DOHH2 (cell line): ENCODE data around the gene SCAF11.

Source experiments
- H3F3A ChIP-seq: fragments of 200-600 bp; sonication (generic), shearing (Covaris generic); 2 replicates; pipeline ENCODE4 v1.6.0; 2016; ENCODE audit warnings: antibody characterized with exemption, mild to moderate bottlenecking; ENCODE audit not compliant: control insufficient read depth, insufficient read depth
- H3K27ac ChIP-seq: fragments of 200-600 bp; sonication (generic); 2 replicates; pipeline ENCODE4 v1.5.1; 2014; ENCODE audit warnings: low read depth, mild to moderate bottlenecking, low read length, moderate library complexity
- H3K27me3 ChIP-seq: fragments of 200-600 bp; sonication (generic); 2 replicates; pipeline ENCODE4 v1.6.1; 2014; ENCODE audit warnings: mild to moderate bottlenecking, low read length, mixed read lengths; ENCODE audit not compliant: control insufficient read depth
- H3K36me3 ChIP-seq: fragments of 200-600 bp; sonication (generic); 2 replicates; pipeline ENCODE4 v1.6.1; 2014; ENCODE audit warnings: mild to moderate bottlenecking, low read length, moderate library complexity, mixed read lengths; ENCODE audit not compliant: control insufficient read depth
- H3K4me1 ChIP-seq: fragments of 200-600 bp; sonication (generic); 2 replicates; pipeline ENCODE4 v1.6.1; 2014; ENCODE audit warnings: mild to moderate bottlenecking, low read length, mixed read lengths; ENCODE audit not compliant: control insufficient read depth
- H3K4me2 ChIP-seq: fragments of 200-600 bp; sonication (generic); 2 replicates; pipeline ENCODE4 v1.6.0; 2014; ENCODE audit warnings: mild to moderate bottlenecking, low read length, moderate library complexity
- H3K4me3 ChIP-seq: fragments of 200-600 bp; sonication (generic); 2 replicates; pipeline ENCODE4 v1.5.1; 2014; ENCODE audit warnings: mild to moderate bottlenecking, low read length, mixed read lengths
- H3K79me2 ChIP-seq: fragments of 200-600 bp; sonication (generic); 2 replicates; pipeline ENCODE4 v1.6.1; 2014; ENCODE audit warnings: mild to moderate bottlenecking, low read length, mixed read lengths; ENCODE audit not compliant: control insufficient read depth
- H3K9me2 ChIP-seq: fragments of 200-600 bp; sonication (generic); replicated peaks from 2 replicates; pipeline ENCODE4 v1.6.1; 2014; ENCODE audit warnings: mild to moderate bottlenecking, low read length, mixed read lengths; ENCODE audit not compliant: control insufficient read depth
- H3K9me3 ChIP-seq: fragments of 200-600 bp; sonication (generic); 2 replicates; pipeline ENCODE4 v1.6.1; 2014; ENCODE audit warnings: antibody characterized with exemption, low read length, mixed read lengths; ENCODE audit not compliant: control insufficient read depth, insufficient read depth
- H4K20me1 ChIP-seq: fragments of 200-600 bp; sonication (generic); 2 replicates; pipeline ENCODE4 v1.6.0; 2014; ENCODE audit warnings: low read depth, mild to moderate bottlenecking, antibody characterized with exemption, low read length, moderate library complexity; ENCODE audit not compliant: control insufficient read depth, insufficient read depth
- EZH2phosphoT487 ChIP-seq: fragments of 200-600 bp; sonication (generic); IDR thresholded peaks from 2 replicates; pipeline ENCODE4 v1.6.1; 2017; ENCODE audit warnings: borderline replicate concordance, mild to moderate bottlenecking, antibody characterized with exemption, low read length, moderate library complexity, mixed read lengths
- TF ChIP-seq, protein P1 (sequence below): fragments of 200-600 bp; sonication (generic); IDR thresholded peaks from one replicate; pipeline ENCODE4 v1.5.1; 2014; ENCODE audit warnings: antibody characterized with exemption, mild to moderate bottlenecking, low read depth, low read length; ENCODE audit not compliant: poor library complexity, severe bottlenecking

Gene SCAF11

DNA sequence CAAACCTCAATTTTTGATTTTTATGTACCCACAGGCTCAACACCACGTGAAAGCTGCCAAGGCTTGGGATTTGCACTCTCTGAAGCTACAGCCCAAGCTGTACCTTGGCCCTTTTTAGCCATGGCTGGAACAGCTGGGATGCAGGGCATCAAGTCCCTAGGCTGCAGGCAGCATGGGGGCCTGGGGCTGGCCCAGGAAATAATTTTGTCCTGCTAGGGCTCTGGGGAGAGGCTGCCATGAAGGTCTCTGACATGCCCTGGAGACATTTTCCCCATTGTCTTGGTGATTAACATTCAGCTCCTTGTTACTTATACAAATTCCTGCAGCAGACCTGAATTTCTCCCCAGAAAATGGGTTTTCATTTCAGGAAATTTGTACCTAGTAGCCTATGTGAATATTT is 103.7 kb downstream of the SCAF11 start:
- Histone ChIP-seq H3F3A (no peaks in the 10 kb centered on the region), H4K20me1 (no peaks in the 10 kb centered on the region), H3K4me1 (no peaks in the 10 kb centered on the region), H3K4me3 (no peak overlapping the region), H3K9me3 (0 out of 2 replicates have a peak, but pooled peaks cover 2% of the 10 kb centered on the region), H3K9me2 (no peaks in the 10 kb centered on the region), H3K79me2 (no peaks in the 10 kb centered on the region), H3K4me2 (no peak overlapping the region), H3K27ac (no peak overlapping the region), H3K36me3 (peaks cover 40% of the 10 kb centered on the region), H3K27me3 (no peaks in the 10 kb centered on the region)
- TF ChIP-seq EZH2phosphoT487, result no peak

DNA sequence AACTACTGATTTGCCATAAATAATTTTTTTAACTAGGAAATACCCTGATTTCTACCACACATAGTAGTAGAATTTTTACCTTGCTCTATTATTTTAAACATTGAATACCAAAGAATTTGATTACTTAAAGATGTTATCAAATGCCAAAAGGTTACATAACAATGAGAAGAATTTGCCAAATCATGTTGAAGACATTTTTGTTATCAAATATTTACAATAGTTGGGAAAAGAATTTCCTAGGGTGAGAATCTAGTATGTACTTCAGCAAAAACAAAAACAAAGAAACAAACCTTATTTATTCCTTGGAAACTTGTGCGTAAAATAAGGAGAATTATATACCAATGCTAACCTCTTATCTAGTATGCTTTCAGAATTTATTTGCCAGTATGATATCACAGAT is 107.2 kb downstream of the SCAF11 start:
- H3K36me3 ChIP-seq, result peaks cover 57% of the 10 kb centered on the region
- H3K9me3 ChIP-seq, result 0 out of 2 replicates have a peak, but pooled peaks cover 2% of the 10 kb centered on the region
- no peaks in the 10 kb centered on the region for H3K27me3 ChIP-seq
- H3F3A ChIP-seq, result no peaks in the 10 kb centered on the region
- no peaks in the 10 kb centered on the region for H3K4me1 ChIP-seq
- H3K4me3 ChIP-seq, result no peak overlapping the region
- H3K79me2 ChIP-seq, result no peaks in the 10 kb centered on the region
- TF ChIP-seq, protein P1, sequence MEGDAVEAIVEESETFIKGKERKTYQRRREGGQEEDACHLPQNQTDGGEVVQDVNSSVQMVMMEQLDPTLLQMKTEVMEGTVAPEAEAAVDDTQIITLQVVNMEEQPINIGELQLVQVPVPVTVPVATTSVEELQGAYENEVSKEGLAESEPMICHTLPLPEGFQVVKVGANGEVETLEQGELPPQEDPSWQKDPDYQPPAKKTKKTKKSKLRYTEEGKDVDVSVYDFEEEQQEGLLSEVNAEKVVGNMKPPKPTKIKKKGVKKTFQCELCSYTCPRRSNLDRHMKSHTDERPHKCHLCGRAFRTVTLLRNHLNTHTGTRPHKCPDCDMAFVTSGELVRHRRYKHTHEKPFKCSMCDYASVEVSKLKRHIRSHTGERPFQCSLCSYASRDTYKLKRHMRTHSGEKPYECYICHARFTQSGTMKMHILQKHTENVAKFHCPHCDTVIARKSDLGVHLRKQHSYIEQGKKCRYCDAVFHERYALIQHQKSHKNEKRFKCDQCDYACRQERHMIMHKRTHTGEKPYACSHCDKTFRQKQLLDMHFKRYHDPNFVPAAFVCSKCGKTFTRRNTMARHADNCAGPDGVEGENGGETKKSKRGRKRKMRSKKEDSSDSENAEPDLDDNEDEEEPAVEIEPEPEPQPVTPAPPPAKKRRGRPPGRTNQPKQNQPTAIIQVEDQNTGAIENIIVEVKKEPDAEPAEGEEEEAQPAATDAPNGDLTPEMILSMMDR, result no peak
- no peak for TF ChIP-seq EZH2phosphoT487
- no peaks in the 10 kb centered on the region for H3K9me2 ChIP-seq
- no peak overlapping the region for H3K4me2 ChIP-seq
- no peaks in the 10 kb centered on the region for H4K20me1 ChIP-seq
- H3K27ac ChIP-seq, result no peak overlapping the region

DNA sequence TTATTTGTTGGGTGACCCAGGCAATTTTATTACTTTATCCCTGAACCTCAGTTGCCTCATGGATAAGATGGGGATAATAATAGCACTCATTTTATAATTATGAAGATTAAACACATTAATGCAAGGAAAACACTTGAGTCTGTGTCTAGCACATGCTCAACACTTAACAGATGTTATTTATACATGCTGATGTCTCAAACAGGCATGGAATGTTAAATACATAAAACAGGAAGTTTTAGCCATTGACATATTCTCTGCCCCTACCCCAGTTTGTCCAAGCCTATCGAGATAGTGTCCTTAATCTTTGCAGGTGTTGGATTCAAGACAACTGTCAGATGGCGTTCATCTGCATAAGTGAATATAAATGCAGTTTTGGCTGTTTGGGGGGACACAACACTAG is 109.8 kb downstream of the SCAF11 start:
- TF ChIP-seq, protein P1, result no peak
- no peak for TF ChIP-seq EZH2phosphoT487
- H3K27me3 ChIP-seq, result no peaks in the 10 kb centered on the region
- peaks cover 64% of the 10 kb centered on the region for H3K36me3 ChIP-seq
- H3K9me2 ChIP-seq, result no peaks in the 10 kb centered on the region
- H3K4me2 ChIP-seq, result no peak overlapping the region
- no peaks in the 10 kb centered on the region for H3K4me1 ChIP-seq
- no peaks in the 10 kb centered on the region for H3F3A ChIP-seq
- no peaks in the 10 kb centered on the region for H3K79me2 ChIP-seq
- no peaks in the 10 kb centered on the region for H4K20me1 ChIP-seq
- H3K4me3 ChIP-seq, result no peak overlapping the region
- H3K27ac ChIP-seq, result no peak overlapping the region
- H3K9me3 ChIP-seq, result 0 out of 2 replicates have a peak, but pooled peaks cover 2% of the 10 kb centered on the region

DNA sequence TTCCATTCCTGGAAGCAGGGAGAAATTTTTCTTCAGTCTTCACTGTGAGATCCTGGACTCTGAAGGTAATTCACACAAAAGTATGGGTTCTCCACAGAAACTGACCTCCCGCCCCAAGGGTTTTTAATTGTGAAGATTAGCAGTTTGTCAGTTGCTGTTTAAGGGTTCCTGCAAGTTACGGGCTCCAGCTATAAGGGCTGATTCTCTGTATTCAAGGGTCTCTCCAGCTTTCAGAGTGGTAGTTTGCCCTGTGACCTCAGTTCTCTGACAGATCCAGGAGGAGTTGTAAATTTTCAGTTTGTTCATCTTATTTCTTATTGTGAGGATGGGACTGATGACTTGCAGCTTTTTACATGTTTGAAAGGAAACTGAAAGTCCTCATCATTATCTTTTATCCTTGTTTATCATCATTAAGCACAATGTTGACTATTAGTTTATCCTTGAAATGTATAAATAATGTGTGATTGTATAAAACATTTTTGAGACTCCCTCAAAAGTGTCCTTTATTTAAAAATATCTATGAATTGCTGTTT is 110.9 kb downstream of the SCAF11 start:
- TF ChIP-seq, protein P1, result no peak
- no peak for TF ChIP-seq EZH2phosphoT487
- no peak overlapping the region for H3K4me2 ChIP-seq

More for the DNA sequence above, 110.9 kb downstream of the SCAF11 start:
- Histone ChIP-seq H3K4me3 (no peak overlapping the region), H3K27ac (no peak overlapping the region), H3K79me2 (no peaks in the 10 kb centered on the region), H3K4me1 (no peaks in the 10 kb centered on the region), H3K27me3 (no peaks in the 10 kb centered on the region), H3K9me2 (no peaks in the 10 kb centered on the region), H3F3A (no peaks in the 10 kb centered on the region), H3K9me3 (0 out of 2 replicates have a peak, but pooled peaks cover 2% of the 10 kb centered on the region), H4K20me1 (no peaks in the 10 kb centered on the region), H3K36me3 (peaks cover 64% of the 10 kb centered on the region)
